Measurements from ENCODE around the gene SEMA3F. TPM values are rescaled to one million over a fixed set of nuclear protein-coding genes. Genes with fewer than 3 reads are reported as not detected.
A peak's percentile ranks its signal among the peaks of the same experiment; 100 is the strongest.

Gene SEMA3F
- total RNA-seq, 6 donors from 2014 or later, result 4.2 to 76.0 (median 27.5) TPM

DNA sequence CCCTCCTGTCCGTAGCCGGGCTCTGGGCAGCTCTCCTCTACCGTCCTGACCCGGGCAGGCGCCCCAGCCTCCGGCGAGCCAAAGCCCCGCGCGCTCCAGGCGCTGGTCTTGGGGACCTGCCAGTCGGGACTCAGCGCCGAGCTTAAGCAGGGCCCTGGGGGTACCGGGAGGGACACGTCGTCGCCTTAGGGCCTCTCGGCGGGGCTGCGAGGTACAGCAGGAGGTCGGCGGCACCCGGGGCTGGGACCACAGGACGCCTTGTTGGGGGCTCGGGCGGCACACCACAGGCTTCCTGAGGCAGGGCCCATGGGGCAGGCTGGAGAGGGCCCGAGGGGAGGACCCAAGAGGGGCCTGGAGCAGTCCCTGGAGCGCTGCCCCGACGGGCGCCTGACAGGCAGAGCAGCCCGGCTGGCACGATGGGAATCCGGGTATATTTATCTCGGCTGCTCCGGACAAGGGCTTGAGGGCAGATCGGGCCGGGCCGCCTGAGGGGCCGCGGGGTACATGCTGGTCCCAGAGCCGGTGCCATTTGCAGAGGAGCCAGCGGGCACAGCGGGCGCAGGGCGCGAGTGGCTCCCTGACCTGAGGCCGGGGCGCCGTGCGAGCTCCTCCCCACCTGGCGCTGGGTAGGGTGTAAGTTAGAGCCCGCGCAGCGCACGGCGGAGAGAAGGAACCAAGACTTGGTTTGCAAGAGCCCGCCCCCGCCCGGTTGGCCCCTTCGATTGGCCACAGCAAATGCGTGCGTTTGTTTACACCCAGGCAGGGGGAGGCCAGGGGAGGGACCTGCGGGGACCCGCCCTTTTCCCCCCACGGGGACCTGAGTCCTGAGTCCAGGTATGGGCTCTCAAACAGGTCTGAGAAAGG, 50.5 kb downstream of the SEMA3F start:
- no peak for TF ChIP-seq EP300 (IDR thresholded peaks at IDR 0.05)
- TF ChIP-seq POLR2AphosphoS5 (IDR thresholded peaks at IDR 0.05), result no peak
- no peak for TF ChIP-seq POLR2A (IDR thresholded peaks at IDR 0.05)
- no peak for TF ChIP-seq CTCF (IDR thresholded peaks at IDR 0.05)
- DNase-seq (peak in 1 of 2 donors; percentile 85), ATAC-seq (ENCODE audit: low FRiP score in 2 of 2) (peak in 1 of 2 donors; percentile 38)
- H3K27ac ChIP-seq, result no peak overlapping the region
- H3K4me1 ChIP-seq, result peaks cover 14 to 19% (median 17%) of the 10 kb centered on the region in 4 donors
- no peaks in the 10 kb centered on the region for H3K9me3 ChIP-seq
- H3K27me3 ChIP-seq, result peaks cover 0 to 41% (median 16%) of the 10 kb centered on the region in 4 donors
- no peaks in the 10 kb centered on the region for H3K36me3 ChIP-seq
- 5 to 21% methylated on average over 14 to 39 of the region's 67 CpGs for WGBS, 2 donors
- H3K4me3 ChIP-seq, result peak overlapping the region; percentile 25 to 42 (median 34)

- ATAC-seq (ENCODE audit: low FRiP score in 2 of 2), result no peak
- WGBS, 2 donors, result 93 to 98% methylated on average over 9 to 17 of the region's 17 CpGs
Observed at GRCh38 chr3:50207359-50208042, 52.4 kb downstream of the SEMA3F start.

GRCh38 chr3:50208677-50209344, 53.7 kb downstream of the SEMA3F start:
- ATAC-seq (ENCODE audit: low FRiP score in 2 of 2) (no peak), DNase-seq (no peak)

More at GRCh38 chr3:50207359-50208042, 52.4 kb downstream of the SEMA3F start:
- peaks cover 14 to 19% (median 17%) of the 10 kb centered on the region in 4 donors for H3K4me1 ChIP-seq
- H3K36me3 ChIP-seq, result no peaks in the 10 kb centered on the region
- no peaks in the 10 kb centered on the region for H3K9me3 ChIP-seq
- peaks cover 0 to 36% (median 16%) of the 10 kb centered on the region in 4 donors for H3K27me3 ChIP-seq
- H3K27ac ChIP-seq, result no peak overlapping the region
- TF ChIP-seq EP300 (IDR thresholded peaks at IDR 0.05) (no peak), POLR2AphosphoS5 (IDR thresholded peaks at IDR 0.05) (no peak), CTCF (IDR thresholded peaks at IDR 0.05) (no peak), POLR2A (IDR thresholded peaks at IDR 0.05) (no peak)
- no peak overlapping the region for H3K4me3 ChIP-seq
- DNase-seq, result no peak

DNA sequence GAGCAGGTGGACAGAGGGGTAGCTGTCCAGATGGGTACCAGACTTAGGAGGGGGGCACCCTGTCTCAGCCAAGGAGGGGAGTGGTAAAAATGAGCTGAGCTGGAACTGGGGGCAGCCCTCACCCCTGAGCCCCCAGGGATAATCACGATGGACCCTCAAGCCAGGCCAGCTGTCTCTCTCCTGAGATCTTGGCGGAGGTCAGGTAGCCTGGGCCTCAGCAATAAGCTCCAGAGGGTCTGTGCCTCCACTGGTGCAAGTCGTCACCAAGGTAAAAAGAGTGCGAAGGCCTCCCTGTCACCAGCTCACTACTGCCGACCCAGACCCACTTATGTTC, 55.0 kb downstream of the SEMA3F start:
- WGBS, 2 donors, result 84 to 96% methylated on average over 4 to 5 of the region's 5 CpGs
- Histone ChIP-seq H3K27ac (no peak overlapping the region), H3K27me3 (peaks cover 0 to 17% (median 5%) of the 10 kb centered on the region in 4 donors), H3K9me3 (no peaks in the 10 kb centered on the region), H3K4me1 (peaks cover 9 to 10% (median 10%) of the 10 kb centered on the region in 4 donors), H3K36me3 (no peaks in the 10 kb centered on the region), H3K4me3 (no peak overlapping the region)
- no peak for ATAC-seq (ENCODE audit: low FRiP score in 2 of 2)
- TF ChIP-seq EP300 (IDR thresholded peaks at IDR 0.05) (no peak), POLR2A (IDR thresholded peaks at IDR 0.05) (no peak), POLR2AphosphoS5 (IDR thresholded peaks at IDR 0.05) (no peak), CTCF (IDR thresholded peaks at IDR 0.05) (no peak)
- DNase-seq, result no peak

More at GRCh38 chr3:50208677-50209344, 53.7 kb downstream of the SEMA3F start:
- Histone ChIP-seq H3K9me3 (no peaks in the 10 kb centered on the region), H3K27ac (no peak overlapping the region), H3K27me3 (peaks cover 0 to 31% (median 13%) of the 10 kb centered on the region in 4 donors), H3K4me1 (peaks cover 14 to 19% (median 17%) of the 10 kb centered on the region in 4 donors), H3K36me3 (no peaks in the 10 kb centered on the region), H3K4me3 (no peak overlapping the region)
- WGBS, 2 donors, result 75 to 80% methylated on average over 8 to 14 of the region's 14 CpGs
- no peak for TF ChIP-seq EP300 (IDR thresholded peaks at IDR 0.05)
- TF ChIP-seq POLR2A (IDR thresholded peaks at IDR 0.05), result no peak
- no peak for TF ChIP-seq POLR2AphosphoS5 (IDR thresholded peaks at IDR 0.05)
- TF ChIP-seq CTCF (IDR thresholded peaks at IDR 0.05), result no peak

Data from upper lobe of left lung (tissue), 6 donors.